Nephron (organoid): ENCODE data around the gene NCL.
A peak's percentile ranks its signal among the peaks of the same experiment; 100 is the strongest.

ENCODE experiments used
- H3K27ac Mint-ChIP-seq, 3 experiments: 2 replicates each; pipeline ENCODE4 v1.8.0; 2020; ENCODE audit warnings: mixed read lengths in 3 of 3, mild to moderate bottlenecking in 2 of 3, moderate library complexity in 1 of 3
- H3K27me3 Mint-ChIP-seq: 2 replicates; pipeline ENCODE4 v1.8.0; 2021; ENCODE audit warnings: low read depth, mild to moderate bottlenecking, moderate library complexity, mixed read lengths
- H3K36me3 Mint-ChIP-seq: 2 replicates; pipeline ENCODE4 v1.8.0; 2020; ENCODE audit warnings: low read depth, mixed read lengths
- H3K4me1 Mint-ChIP-seq: 2 replicates; pipeline ENCODE4 v1.8.0; 2020; ENCODE audit warnings: mixed read lengths
- H3K4me3 Mint-ChIP-seq, 3 experiments: 2 replicates each; pipeline ENCODE4 v1.8.0; 2020; ENCODE audit warnings: mild to moderate bottlenecking in 3 of 3, mixed read lengths in 3 of 3, moderate library complexity in 2 of 3
- H3K9me3 Mint-ChIP-seq: 2 replicates; pipeline ENCODE4 v1.8.0; 2020; ENCODE audit warnings: mixed read lengths
- TF ChIP-seq, protein P1 (sequence below), 3 experiments: fragments of 200-600 bp; sonication (generic); IDR thresholded peaks; one replicate each; pipeline ENCODE4 v1.5.0; 2021; ENCODE audit warnings: antibody characterized with exemption in 3 of 3; ENCODE audit not compliant: unreplicated experiment in 3 of 3

NCL gene, protein sequence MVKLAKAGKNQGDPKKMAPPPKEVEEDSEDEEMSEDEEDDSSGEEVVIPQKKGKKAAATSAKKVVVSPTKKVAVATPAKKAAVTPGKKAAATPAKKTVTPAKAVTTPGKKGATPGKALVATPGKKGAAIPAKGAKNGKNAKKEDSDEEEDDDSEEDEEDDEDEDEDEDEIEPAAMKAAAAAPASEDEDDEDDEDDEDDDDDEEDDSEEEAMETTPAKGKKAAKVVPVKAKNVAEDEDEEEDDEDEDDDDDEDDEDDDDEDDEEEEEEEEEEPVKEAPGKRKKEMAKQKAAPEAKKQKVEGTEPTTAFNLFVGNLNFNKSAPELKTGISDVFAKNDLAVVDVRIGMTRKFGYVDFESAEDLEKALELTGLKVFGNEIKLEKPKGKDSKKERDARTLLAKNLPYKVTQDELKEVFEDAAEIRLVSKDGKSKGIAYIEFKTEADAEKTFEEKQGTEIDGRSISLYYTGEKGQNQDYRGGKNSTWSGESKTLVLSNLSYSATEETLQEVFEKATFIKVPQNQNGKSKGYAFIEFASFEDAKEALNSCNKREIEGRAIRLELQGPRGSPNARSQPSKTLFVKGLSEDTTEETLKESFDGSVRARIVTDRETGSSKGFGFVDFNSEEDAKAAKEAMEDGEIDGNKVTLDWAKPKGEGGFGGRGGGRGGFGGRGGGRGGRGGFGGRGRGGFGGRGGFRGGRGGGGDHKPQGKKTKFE

DNA sequence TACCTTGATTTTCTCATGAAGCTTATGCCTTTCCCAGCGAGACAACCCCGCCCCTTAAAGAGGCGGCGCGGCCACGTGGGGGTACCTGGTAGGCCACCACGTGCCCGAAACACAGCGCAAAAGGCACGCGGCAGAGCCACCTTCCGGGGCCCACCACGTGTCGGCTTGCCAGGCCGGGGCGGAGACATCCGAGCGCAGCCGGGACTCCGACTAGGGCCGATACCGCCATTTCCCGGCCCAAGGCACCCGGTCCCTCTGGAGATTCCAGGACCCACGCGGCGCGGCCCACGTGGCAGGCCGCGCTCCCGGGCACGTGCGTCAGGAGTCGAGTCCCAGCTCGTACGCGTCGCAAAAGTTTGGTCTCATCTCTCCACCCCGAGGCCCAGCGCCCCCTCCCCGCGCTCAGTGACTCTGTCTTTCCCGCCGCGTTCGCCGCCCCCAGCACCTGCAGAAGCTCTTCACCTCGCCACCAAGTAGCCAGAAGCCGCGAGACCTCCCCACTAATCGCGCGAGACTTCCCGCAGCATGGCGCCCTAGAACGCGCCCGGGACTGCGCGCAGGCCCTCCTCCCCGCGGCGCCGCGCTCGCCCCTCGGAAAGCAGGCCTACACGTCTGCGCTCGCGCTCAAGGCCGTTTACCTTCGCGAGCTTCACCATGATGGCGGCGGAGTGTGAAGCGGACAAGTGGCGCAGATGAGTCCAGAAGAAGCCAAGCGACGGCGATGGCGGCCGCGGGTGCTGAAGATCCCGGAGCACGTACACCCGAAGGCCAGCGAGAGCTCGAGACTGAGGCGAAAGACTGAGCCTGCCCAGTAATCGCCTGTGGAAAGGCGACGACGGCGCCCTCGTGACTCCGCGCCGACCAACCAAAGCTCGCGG, at the start of gene NCL:
TSS of gene NCL (minus strand) at position 787 of the 878 bp plus-strand sequence. CDS start at position 656, 131 bp downstream.
- Mint-ChIP-seq H3K9me3 (no peaks in the 10 kb centered on the region), H3K4me1 (peaks cover 54% of the 10 kb centered on the region), H3K27me3 (no peaks in the 10 kb centered on the region), H3K36me3 (peaks cover 40% of the 10 kb centered on the region), H3K4me3 (peak within 1 kb of the TSS; percentile 90 to 99 (median 94)), H3K27ac (peak within 1 kb of the TSS; percentile 99 to 100 (median 100))
- TF ChIP-seq, protein P1, sequence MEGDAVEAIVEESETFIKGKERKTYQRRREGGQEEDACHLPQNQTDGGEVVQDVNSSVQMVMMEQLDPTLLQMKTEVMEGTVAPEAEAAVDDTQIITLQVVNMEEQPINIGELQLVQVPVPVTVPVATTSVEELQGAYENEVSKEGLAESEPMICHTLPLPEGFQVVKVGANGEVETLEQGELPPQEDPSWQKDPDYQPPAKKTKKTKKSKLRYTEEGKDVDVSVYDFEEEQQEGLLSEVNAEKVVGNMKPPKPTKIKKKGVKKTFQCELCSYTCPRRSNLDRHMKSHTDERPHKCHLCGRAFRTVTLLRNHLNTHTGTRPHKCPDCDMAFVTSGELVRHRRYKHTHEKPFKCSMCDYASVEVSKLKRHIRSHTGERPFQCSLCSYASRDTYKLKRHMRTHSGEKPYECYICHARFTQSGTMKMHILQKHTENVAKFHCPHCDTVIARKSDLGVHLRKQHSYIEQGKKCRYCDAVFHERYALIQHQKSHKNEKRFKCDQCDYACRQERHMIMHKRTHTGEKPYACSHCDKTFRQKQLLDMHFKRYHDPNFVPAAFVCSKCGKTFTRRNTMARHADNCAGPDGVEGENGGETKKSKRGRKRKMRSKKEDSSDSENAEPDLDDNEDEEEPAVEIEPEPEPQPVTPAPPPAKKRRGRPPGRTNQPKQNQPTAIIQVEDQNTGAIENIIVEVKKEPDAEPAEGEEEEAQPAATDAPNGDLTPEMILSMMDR (IDR thresholded peaks at IDR 0.05; ENCODE audit: unreplicated experiment in 3 of 3) = no peak

DNA sequence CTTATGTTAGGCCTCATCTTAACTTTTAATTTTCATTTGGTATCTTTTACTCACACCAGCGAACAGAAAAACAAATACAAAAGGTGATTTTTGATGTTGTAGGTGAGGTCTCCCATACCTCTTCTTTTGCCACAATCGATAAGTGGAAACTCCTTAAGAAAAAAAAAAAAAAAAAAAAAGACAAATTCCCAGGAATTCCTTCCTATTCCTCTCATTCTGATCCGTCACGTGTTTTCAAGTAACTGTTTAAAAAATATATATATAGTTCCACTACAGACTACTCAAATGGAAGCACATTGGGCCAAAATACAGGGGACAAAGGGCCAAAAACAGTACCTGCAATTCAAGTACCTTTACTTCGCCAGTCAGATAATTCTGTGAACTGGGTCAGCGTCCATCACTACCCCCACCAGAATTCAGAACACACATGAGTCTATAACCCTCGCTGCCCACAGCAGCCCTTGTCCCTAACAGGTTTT, 49.5 kb upstream of the NCL start:
- H3K9me3 Mint-ChIP-seq = no peaks in the 10 kb centered on the region
- H3K4me3 Mint-ChIP-seq = peak overlapping the region; percentile 95 to 97 (median 97)
- no peaks in the 10 kb centered on the region for H3K36me3 Mint-ChIP-seq
- peaks cover 5% of the 10 kb centered on the region for H3K27me3 Mint-ChIP-seq
- peaks cover 19% of the 10 kb centered on the region for H3K4me1 Mint-ChIP-seq
- H3K27ac Mint-ChIP-seq = peak overlapping the region; percentile 89 to 96 (median 89)
- TF ChIP-seq, protein P1 (IDR thresholded peaks at IDR 0.05; ENCODE audit: unreplicated experiment in 3 of 3) = no peak

GRCh38 chr2:231512222-231512621, 47.9 kb upstream of the NCL start:
- TF ChIP-seq, protein P1 (IDR thresholded peaks at IDR 0.05; ENCODE audit: unreplicated experiment in 3 of 3) = no peak
- Mint-ChIP-seq H3K27ac (peak overlapping the region; percentile 62 to 91 (median 75)), H3K27me3 (peaks cover 5% of the 10 kb centered on the region), H3K9me3 (no peaks in the 10 kb centered on the region), H3K36me3 (no peaks in the 10 kb centered on the region), H3K4me1 (peaks cover 19% of the 10 kb centered on the region), H3K4me3 (peak overlapping the region; percentile 67 to 81 (median 78))

DNA sequence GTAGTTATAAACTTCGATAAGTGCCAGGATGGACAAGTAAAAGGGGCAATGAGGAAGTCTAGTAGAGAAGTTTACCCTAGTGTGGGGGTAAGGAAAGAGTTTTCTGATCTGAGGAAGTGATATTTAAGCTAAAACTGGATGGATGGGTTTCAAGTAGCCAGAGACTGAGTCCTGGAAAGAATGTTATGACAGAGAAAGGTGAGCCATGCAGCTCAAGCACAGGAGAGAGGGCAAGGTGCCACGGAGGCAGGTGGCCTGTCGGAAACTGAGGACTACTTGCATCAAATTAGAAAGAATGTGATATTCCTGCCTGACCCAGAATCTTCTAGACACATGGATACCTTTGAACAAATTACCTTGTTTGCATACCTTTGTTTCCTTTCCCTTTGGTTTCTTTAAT, 39.5 kb upstream of the NCL start:
- TF ChIP-seq, protein P1 (IDR thresholded peaks at IDR 0.05; ENCODE audit: unreplicated experiment in 3 of 3) = no peak
- Mint-ChIP-seq H3K9me3 (no peaks in the 10 kb centered on the region), H3K4me1 (no peaks in the 10 kb centered on the region), H3K4me3 (no peak overlapping the region), H3K36me3 (no peaks in the 10 kb centered on the region), H3K27me3 (no peaks in the 10 kb centered on the region), H3K27ac (no peak overlapping the region)

DNA sequence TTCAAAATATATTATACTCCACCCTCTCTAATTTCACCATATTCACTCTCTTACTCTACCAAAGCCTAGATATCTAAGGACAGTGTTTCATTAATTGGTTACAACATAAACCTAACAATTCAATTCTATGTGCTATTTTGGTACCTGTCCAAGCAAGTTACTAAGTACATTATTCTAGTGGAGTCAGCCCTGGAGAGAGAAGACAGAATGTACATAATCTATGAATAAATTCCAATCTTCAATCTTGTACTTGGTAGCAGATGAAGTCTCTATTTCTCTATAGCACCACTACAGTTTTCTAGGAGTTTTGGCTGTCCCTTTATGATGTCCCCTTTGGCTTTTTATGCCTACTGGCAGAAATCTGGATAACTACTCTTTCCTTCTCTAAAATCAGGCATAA, 38.3 kb upstream of the NCL start:
- Mint-ChIP-seq H3K4me1 (no peaks in the 10 kb centered on the region), H3K36me3 (no peaks in the 10 kb centered on the region), H3K9me3 (no peaks in the 10 kb centered on the region), H3K27ac (no peak overlapping the region), H3K27me3 (no peaks in the 10 kb centered on the region), H3K4me3 (no peak overlapping the region)
- TF ChIP-seq, protein P1 (IDR thresholded peaks at IDR 0.05; ENCODE audit: unreplicated experiment in 3 of 3) = no peak
